ENCODE results near the gene SLC29A4. TPM values are rescaled to one million over a fixed set of nuclear protein-coding genes. Genes with fewer than 3 reads are reported as not detected.
"Not testable (repeated sequence)": the region's sequence is repeated elsewhere in the genome, so short reads cannot be mapped to it uniquely, and the experiment has no call there.

Gene SLC29A4
- total RNA-seq, 1 experiment from 2014 or later, result 8.9 TPM

GRCh38 chr7:5320391-5320790 lies 37.6 kb downstream of the SLC29A4 start:
- ATAC-seq (no peak), DNase-seq (no peak)
- Histone ChIP-seq H3K79me2 (ENCODE audit: low read length) (no peaks in the 10 kb centered on the region), H3K4me1 (ENCODE audit: insufficient read depth, low read length) (no peaks in the 10 kb centered on the region), H3K9ac (ENCODE audit: low read length) (no peak overlapping the region), H4K20me1 (ENCODE audit: low read length) (no peaks in the 10 kb centered on the region), H3K27me3 (ENCODE audit: low read length) (no peaks in the 10 kb centered on the region), H3K4me2 (ENCODE audit: low read length) (no peak overlapping the region), H3K9me2 (replicated peaks; ENCODE audit: low read length) (no peaks in the 10 kb centered on the region), H2AFZ (ENCODE audit: low read length) (no peak overlapping the region), H3K27ac (ENCODE audit: low read length) (no peak overlapping the region), H3K36me3 (ENCODE audit: low read depth, low read length) (peaks cover 6% of the 10 kb centered on the region), H3F3A (ENCODE audit: low read length, unreplicated experiment) (no peaks in the 10 kb centered on the region), H3K4me3 (ENCODE audit: low read length) (no peak overlapping the region), H3K9me3 (ENCODE audit: low read length) (no peaks in the 10 kb centered on the region)
- no TSS peak for BruUV-seq (replicated peaks)
- TF ChIP-seq EZH2 (IDR thresholded peaks at IDR 0.05; ENCODE audit: low read length, unreplicated experiment), result no peak
- TF ChIP-seq EZH2phosphoT487 (IDR thresholded peaks at IDR 0.05; ENCODE audit: borderline replicate concordance, low read length), result no peak
- TF ChIP-seq CTCF (conservative IDR thresholded peaks at IDR 0.05; ENCODE audit: low read depth, low read length), result no peak
- POLR2A ChIA-PET (ENCODE audit: unreplicated experiment), result no interaction called here
- CTCF ChIA-PET, result no interaction called here
- intact Hi-C loops (cut with micrococcal nuclease), result no loop called here

GRCh38 chr7:5320802-5321396 lies 38.2 kb downstream of the SLC29A4 start:
- CTCF ChIA-PET, result no interaction called here
- Histone ChIP-seq H3K9ac (ENCODE audit: low read length) (no peak overlapping the region), H3K4me3 (ENCODE audit: low read length) (no peak overlapping the region), H3K79me2 (ENCODE audit: low read length) (no peaks in the 10 kb centered on the region), H4K20me1 (ENCODE audit: low read length) (no peaks in the 10 kb centered on the region), H3K4me1 (ENCODE audit: insufficient read depth, low read length) (no peaks in the 10 kb centered on the region), H3K36me3 (ENCODE audit: low read depth, low read length) (peaks cover 6% of the 10 kb centered on the region), H3F3A (ENCODE audit: low read length, unreplicated experiment) (no peaks in the 10 kb centered on the region), H3K4me2 (ENCODE audit: low read length) (no peak overlapping the region), H3K27me3 (ENCODE audit: low read length) (no peaks in the 10 kb centered on the region), H3K27ac (ENCODE audit: low read length) (no peak overlapping the region), H3K9me2 (replicated peaks; ENCODE audit: low read length) (no peaks in the 10 kb centered on the region), H3K9me3 (ENCODE audit: low read length) (no peaks in the 10 kb centered on the region), H2AFZ (ENCODE audit: low read length) (no peak overlapping the region)
- ATAC-seq (no peak), DNase-seq (no peak)
- POLR2A ChIA-PET (ENCODE audit: unreplicated experiment), result no interaction called here
- no peak for TF ChIP-seq CTCF (conservative IDR thresholded peaks at IDR 0.05; ENCODE audit: low read depth, low read length)
- TF ChIP-seq EZH2 (IDR thresholded peaks at IDR 0.05; ENCODE audit: low read length, unreplicated experiment), result no peak
- TF ChIP-seq EZH2phosphoT487 (IDR thresholded peaks at IDR 0.05; ENCODE audit: borderline replicate concordance, low read length), result no peak
- intact Hi-C loops (cut with micrococcal nuclease), result no loop called here
- BruUV-seq (replicated peaks), result no TSS peak

- ATAC-seq (no peak), DNase-seq (no peak)
- intact Hi-C loops (cut with micrococcal nuclease), result no loop called here
- Histone ChIP-seq H3K9me3 (ENCODE audit: low read length) (no peaks in the 10 kb centered on the region), H3F3A (ENCODE audit: low read length, unreplicated experiment) (no peaks in the 10 kb centered on the region), H2AFZ (ENCODE audit: low read length) (no peak overlapping the region), H3K79me2 (ENCODE audit: low read length) (no peaks in the 10 kb centered on the region), H3K4me1 (ENCODE audit: insufficient read depth, low read length) (no peaks in the 10 kb centered on the region), H3K27ac (ENCODE audit: low read length) (no peak overlapping the region), H4K20me1 (ENCODE audit: low read length) (no peaks in the 10 kb centered on the region), H3K36me3 (ENCODE audit: low read depth, low read length) (peaks cover 6% of the 10 kb centered on the region), H3K4me3 (ENCODE audit: low read length) (no peak overlapping the region), H3K4me2 (ENCODE audit: low read length) (no peak overlapping the region), H3K27me3 (ENCODE audit: low read length) (no peaks in the 10 kb centered on the region), H3K9me2 (replicated peaks; ENCODE audit: low read length) (no peaks in the 10 kb centered on the region), H3K9ac (ENCODE audit: low read length) (no peak overlapping the region)
- no peak for TF ChIP-seq EZH2 (IDR thresholded peaks at IDR 0.05; ENCODE audit: low read length, unreplicated experiment)
- TF ChIP-seq CTCF (conservative IDR thresholded peaks at IDR 0.05; ENCODE audit: low read depth, low read length), result no peak
- no TSS peak for BruUV-seq (replicated peaks)
- ChIA-PET POLR2A (ENCODE audit: unreplicated experiment) (no interaction called here), CTCF (no interaction called here)
These were observed 40.1 kb downstream of the SLC29A4 start for GRCh38 chr7:5322621-5323410.

GRCh38 chr7:5323800-5324781 lies 41.3 kb downstream of the SLC29A4 start:
- BruUV-seq (replicated peaks); H3K9me3 ChIP-seq (ENCODE audit: low read length); DNase-seq; H3K4me3 ChIP-seq (ENCODE audit: low read length); H4K20me1 ChIP-seq (ENCODE audit: low read length); H3F3A ChIP-seq (ENCODE audit: low read length, unreplicated experiment); H3K79me2 ChIP-seq (ENCODE audit: low read length); POLR2A ChIA-PET (ENCODE audit: unreplicated experiment); CTCF ChIA-PET; H3K9me2 ChIP-seq (replicated peaks; ENCODE audit: low read length); H3K4me2 ChIP-seq (ENCODE audit: low read length); H3K36me3 ChIP-seq (ENCODE audit: low read depth, low read length); H2AFZ ChIP-seq (ENCODE audit: low read length); H3K27ac ChIP-seq (ENCODE audit: low read length); H3K27me3 ChIP-seq (ENCODE audit: low read length); H3K4me1 ChIP-seq (ENCODE audit: insufficient read depth, low read length); ATAC-seq; H3K9ac ChIP-seq (ENCODE audit: low read length); intact Hi-C loops (cut with micrococcal nuclease): not testable (repeated sequence)

All from PC-3 (cell line).